D721Med (cell line): ENCODE measurements around the gene IQGAP2.

Experiments
- DNase-seq: peaks from one replicate; pipeline ENCODE4 v3.0.0; 2011; ENCODE audit warnings: low spot score; ENCODE audit not compliant: insufficient read length
- FAIRE-seq: peaks from 2 replicates; lab custom pipeline; 2011; peaks lifted over from hg19 to GRCh38; lab: Jason Lieb, UNC
- TF ChIP-seq, protein P1 (sequence below): IDR thresholded peaks from 2 replicates; pipeline ENCODE4 v1.5.1; 2012; ENCODE audit warnings: mild to moderate bottlenecking, control low read depth; ENCODE audit not compliant: insufficient read depth; ENCODE audit errors: missing control alignments

Gene IQGAP2

DNA sequence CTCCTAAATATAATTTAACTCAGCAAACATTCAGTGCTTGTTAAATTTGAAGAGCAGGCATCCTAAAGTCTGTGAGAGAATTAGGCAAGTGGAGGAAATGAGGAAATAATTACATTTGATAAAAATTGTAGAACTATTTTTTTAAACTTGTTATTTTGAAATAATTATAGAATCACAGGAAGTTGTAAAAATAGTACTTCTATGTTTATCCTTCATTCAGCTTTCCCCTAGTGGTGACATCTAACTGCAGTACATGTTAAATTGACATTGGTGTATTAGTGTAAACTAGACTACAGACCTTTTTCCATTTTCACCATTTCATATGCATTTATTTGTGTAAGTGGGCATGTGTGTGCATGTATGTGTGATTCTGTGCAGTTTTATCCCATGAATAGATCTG lies 168.5 kb downstream of the IQGAP2 start:
- no peak for DNase-seq
- FAIRE-seq: no peak
- TF ChIP-seq, protein P1, sequence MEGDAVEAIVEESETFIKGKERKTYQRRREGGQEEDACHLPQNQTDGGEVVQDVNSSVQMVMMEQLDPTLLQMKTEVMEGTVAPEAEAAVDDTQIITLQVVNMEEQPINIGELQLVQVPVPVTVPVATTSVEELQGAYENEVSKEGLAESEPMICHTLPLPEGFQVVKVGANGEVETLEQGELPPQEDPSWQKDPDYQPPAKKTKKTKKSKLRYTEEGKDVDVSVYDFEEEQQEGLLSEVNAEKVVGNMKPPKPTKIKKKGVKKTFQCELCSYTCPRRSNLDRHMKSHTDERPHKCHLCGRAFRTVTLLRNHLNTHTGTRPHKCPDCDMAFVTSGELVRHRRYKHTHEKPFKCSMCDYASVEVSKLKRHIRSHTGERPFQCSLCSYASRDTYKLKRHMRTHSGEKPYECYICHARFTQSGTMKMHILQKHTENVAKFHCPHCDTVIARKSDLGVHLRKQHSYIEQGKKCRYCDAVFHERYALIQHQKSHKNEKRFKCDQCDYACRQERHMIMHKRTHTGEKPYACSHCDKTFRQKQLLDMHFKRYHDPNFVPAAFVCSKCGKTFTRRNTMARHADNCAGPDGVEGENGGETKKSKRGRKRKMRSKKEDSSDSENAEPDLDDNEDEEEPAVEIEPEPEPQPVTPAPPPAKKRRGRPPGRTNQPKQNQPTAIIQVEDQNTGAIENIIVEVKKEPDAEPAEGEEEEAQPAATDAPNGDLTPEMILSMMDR: no peak

DNA sequence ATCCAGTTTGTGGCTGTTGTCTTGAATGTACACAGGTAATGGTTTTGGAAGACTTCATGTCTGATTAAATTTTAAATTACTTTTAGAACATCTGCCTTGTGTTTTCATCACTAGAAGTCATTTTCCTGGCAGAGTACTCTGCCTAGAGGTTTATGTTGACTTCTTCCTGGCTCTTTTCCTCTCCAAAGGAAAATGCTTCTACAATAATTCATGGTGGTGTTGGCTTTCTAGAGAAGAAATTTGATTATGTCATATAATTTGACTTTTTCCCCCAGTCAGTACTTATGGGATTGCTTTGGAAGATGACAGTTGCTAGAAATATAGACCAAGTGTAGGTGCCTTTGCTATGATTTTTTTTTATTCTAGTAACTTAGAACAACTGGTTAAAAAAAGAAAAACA lies 173.4 kb downstream of the IQGAP2 start:
- DNase-seq: no peak
- no peak for FAIRE-seq
- TF ChIP-seq, protein P1: no peak

DNA sequence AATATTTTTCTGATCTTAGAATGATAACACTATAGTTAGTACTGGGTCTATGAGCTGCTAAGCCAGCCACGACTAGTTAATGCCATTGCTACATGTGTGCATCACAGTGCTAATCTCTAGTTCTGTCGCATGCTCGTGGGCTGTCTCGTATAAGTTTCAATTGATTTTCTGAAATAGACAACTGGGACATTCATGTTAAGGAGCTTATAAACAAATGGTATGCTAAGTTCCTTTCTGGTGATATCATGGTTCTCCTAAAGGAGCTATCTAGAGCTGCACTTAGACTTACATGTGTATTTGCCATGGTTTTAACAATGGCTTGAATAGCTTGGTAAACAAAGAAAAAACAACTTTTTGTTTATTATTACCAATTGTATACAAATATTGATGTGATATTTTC lies 173.9 kb downstream of the IQGAP2 start:
- no peak for FAIRE-seq
- no peak for DNase-seq
- TF ChIP-seq, protein P1: no peak

DNA sequence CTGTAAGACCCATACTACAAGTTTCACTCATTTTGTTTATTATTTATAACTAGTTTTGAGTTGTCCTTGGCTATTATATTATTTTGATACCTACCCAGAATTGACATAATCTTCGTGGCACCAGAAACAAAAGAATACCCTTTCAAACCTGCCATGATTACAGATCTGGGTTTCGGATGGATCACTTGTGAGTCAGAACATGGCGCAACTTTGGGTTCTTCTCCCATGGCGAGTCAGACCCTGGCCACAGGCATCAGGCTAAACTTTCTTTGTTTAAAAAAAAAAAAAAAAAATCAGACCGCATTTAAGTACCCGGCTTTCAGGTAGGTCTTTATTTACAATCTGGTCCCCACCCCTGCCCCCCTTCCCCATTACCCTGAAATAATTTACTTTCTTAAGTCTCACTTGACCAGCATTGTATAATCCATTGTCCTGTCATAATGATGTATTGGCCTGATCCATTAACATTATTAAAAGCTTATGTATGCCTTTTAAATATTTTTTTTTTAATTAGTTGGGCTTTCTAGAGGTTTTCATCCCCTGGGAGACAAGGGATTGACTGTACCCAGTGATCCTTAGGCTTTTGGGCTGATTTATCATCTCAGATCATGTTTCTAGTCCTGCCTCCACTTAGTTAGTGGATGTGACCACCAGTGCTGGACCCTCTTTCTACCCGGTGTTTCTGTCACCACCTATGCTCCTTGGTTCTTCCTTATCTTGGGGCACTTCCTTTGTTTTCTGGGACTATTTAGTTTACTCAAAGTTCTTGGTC lies 176.3 kb downstream of the IQGAP2 start:
- DNase-seq (no peak), FAIRE-seq (peak; percentile 53)
- TF ChIP-seq, protein P1: no peak

DNA sequence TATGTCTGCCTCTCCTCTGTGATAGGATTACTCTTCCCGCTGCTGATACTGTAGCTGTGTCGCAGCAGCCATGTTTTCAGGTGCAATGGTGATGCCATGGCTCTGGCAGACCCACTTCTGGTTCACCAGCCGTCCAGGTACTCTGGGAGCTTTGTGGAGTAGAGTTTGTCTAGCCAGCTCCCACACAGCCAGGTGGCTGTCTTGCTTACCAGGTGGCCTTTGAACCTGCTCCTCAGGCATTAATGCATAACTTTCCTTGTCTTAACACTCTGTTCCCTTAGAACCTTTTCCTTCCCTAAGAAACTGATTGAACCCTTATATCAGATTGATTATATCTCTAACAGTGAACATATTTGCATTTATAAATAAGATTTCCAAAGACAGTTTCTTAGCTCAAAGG lies 177.9 kb downstream of the IQGAP2 start:
- DNase-seq: no peak
- no peak for FAIRE-seq
- TF ChIP-seq, protein P1: no peak

DNA sequence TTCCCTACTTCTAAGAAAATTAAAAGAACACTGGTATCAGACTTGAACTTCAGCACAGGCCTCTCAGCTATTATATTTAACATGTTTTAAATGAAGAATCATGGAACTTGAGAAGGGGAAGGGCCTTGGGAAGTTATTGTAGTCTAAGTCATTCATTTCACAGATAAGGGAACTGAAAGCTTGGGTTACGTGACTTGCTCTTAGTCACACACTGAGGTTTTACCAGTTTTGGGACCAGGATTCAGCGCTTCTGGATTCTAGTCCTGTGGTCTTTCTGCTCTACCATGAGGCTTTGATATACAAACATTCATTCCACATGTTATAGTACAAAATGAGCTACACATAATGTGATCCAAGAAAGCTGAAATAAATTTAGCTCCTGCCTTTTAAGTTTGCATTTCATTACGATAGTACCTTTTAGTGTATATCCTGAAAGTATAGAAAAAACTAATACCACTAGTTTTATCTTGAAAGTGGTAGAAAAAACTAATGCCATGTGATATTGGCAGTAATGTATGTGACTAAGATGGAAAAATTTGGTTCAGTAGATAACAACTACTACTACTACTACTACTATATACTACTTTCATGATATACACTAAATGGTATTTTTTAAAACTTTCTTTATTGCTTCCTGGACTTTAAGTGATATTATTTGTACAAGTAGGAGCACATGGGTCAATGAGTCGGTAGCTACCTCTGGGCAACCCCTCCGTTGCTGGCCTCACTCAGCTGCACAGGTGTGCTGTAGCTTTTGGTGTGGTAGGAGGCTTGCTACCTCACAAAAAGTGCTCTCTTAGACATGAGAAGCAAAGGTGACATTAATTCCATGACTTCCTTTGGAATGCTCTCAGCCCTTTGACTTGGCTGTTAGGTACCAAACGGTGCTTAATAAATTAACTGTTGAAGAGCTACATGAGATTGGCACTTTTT lies 179.4 kb downstream of the IQGAP2 start:
- TF ChIP-seq, protein P1: no peak
- FAIRE-seq (no peak), DNase-seq (no peak)
